Measurements from ENCODE around the gene GPR82. TPM values are rescaled to one million over a fixed set of nuclear protein-coding genes. Genes with fewer than 3 reads are reported as not detected.

The GPR82 gene
- total RNA-seq, 2 experiments from 2014 or later, result 0.37 to 0.53 TPM

GRCh38 chrX:41720125-41720779 is 3.7 kb upstream of the GPR82 start:
- peak; percentile 97 for ATAC-seq
- POLR2A ChIA-PET, result interaction anchor here (0.6 to 1.0 kb wide), 2 partner anchors 26 to 1699 kb away, joined by 3 to 4 read pairs; no protein-coding TSS in a partner anchor
- peak overlapping the region; percentile 64 for H3K27ac Mint-ChIP-seq

DNA sequence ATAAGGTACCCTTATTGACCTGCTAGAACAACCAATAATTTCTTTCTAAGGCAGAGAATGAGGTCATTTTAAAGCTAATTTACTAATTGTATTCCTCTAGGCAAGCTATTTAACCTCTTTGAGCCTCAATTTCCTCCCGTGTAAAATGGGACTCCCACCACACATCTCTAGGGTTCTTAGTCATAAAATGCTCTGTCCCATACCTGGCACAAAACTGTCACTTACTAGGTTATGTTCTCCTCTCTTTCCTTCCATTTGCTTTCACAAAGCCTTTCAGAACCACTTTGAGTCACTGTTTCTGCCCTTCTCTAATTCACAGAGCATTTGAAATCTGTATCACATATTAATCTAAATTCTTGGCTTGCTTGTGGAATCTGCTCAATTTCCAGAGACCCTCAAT is 2.4 kb upstream of the GPR82 start:
- H3K36me3 Mint-ChIP-seq (ENCODE audit: low read depth), result peaks cover 52% of the 10 kb centered on the region
- H3K27me3 Mint-ChIP-seq (ENCODE audit: low read depth), result no peaks in the 10 kb centered on the region
- no peak for DNase-seq
- POLR2A ChIA-PET, result no interaction called here
- H3K9me3 Mint-ChIP-seq (ENCODE audit: insufficient read depth), result peaks cover 4% of the 10 kb centered on the region
- peak overlapping the region; percentile 46 for H3K27ac Mint-ChIP-seq
- H3K4me1 Mint-ChIP-seq (ENCODE audit: low read depth), result peaks cover 58% of the 10 kb centered on the region
- CTCF ChIA-PET, result no interaction called here
- no peak overlapping the region for H3K4me3 Mint-ChIP-seq
- no peak for ATAC-seq

More at GRCh38 chrX:41720125-41720779, 3.7 kb upstream of the GPR82 start:
- Mint-ChIP-seq H3K4me1 (ENCODE audit: low read depth) (peaks cover 59% of the 10 kb centered on the region), H3K27me3 (ENCODE audit: low read depth) (no peaks in the 10 kb centered on the region), H3K4me3 (no peak overlapping the region), H3K9me3 (ENCODE audit: insufficient read depth) (peaks cover 4% of the 10 kb centered on the region), H3K36me3 (ENCODE audit: low read depth) (peaks cover 62% of the 10 kb centered on the region)
- DNase-seq, result peak; percentile 81
- CTCF ChIA-PET, result interaction anchor here (0.8 to 1.6 kb wide), 4 partner anchors 11 to 163 kb away, joined by 3 to 4 read pairs (median 4); no protein-coding TSS in a partner anchor

DNA sequence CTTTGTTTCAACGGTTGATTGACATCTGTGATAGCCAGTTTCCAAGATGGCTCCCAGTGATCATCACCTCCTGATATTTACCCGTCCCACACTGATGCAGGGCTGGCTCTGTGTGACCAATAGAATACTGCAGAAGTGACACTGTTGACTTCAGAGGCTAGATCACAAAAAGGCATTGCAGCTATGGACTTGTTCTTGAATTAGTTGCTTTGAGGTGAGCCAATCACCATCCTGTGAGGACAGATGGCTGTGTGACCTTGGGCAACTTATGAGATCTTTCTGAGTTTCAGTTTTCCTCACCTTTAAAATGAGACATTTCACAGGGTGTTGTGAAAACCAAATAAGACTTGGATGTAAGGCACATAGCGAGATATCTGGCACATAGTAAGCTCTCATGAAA is 1.8 kb upstream of the GPR82 start:
- H3K27ac Mint-ChIP-seq, result peak overlapping the region; percentile 66

GRCh38 chrX:41722816-41723618 is 964 bp upstream of the GPR82 start:
- Mint-ChIP-seq H3K36me3 (ENCODE audit: low read depth) (peaks cover 46% of the 10 kb centered on the region), H3K4me1 (ENCODE audit: low read depth) (peaks cover 54% of the 10 kb centered on the region), H3K4me3 (no peak overlapping the region), H3K27ac (peak overlapping the region; percentile 46), H3K27me3 (ENCODE audit: low read depth) (no peaks in the 10 kb centered on the region), H3K9me3 (ENCODE audit: insufficient read depth) (peaks cover 4% of the 10 kb centered on the region)
- ATAC-seq, result no peak
- CTCF ChIA-PET, result no interaction called here
- POLR2A ChIA-PET, result no interaction called here
- no peak for DNase-seq

More for the DNA sequence above, 1.8 kb upstream of the GPR82 start:
- H3K4me3 Mint-ChIP-seq, result no peak overlapping the region
- ATAC-seq (no peak), DNase-seq (no peak)
- H3K9me3 Mint-ChIP-seq (ENCODE audit: insufficient read depth), result peaks cover 4% of the 10 kb centered on the region
- peaks cover 50% of the 10 kb centered on the region for H3K36me3 Mint-ChIP-seq (ENCODE audit: low read depth)
- ChIA-PET POLR2A (no interaction called here), CTCF (interaction anchor here (0.5 kb wide), 1 partner anchor 10 kb away, joined by 3 read pairs; no protein-coding TSS in a partner anchor)
- H3K4me1 Mint-ChIP-seq (ENCODE audit: low read depth), result peaks cover 54% of the 10 kb centered on the region
- H3K27me3 Mint-ChIP-seq (ENCODE audit: low read depth), result no peaks in the 10 kb centered on the region

- H3K9me3 Mint-ChIP-seq (ENCODE audit: insufficient read depth), result no peaks in the 10 kb centered on the region
- peaks cover 29% of the 10 kb centered on the region for H3K4me1 Mint-ChIP-seq (ENCODE audit: low read depth)
- CTCF ChIA-PET, result no interaction called here
- no peak overlapping the region for H3K27ac Mint-ChIP-seq
- peaks cover 18% of the 10 kb centered on the region for H3K36me3 Mint-ChIP-seq (ENCODE audit: low read depth)
- no peak for ATAC-seq
- no peak overlapping the region for H3K4me3 Mint-ChIP-seq
- no peaks in the 10 kb centered on the region for H3K27me3 Mint-ChIP-seq (ENCODE audit: low read depth)
- DNase-seq, result no peak
- POLR2A ChIA-PET, result no interaction called here
Observed at GRCh38 chrX:41728125-41728524, 4.1 kb downstream of the GPR82 start.

GRCh38 chrX:41730081-41730480 is 6.1 kb downstream of the GPR82 start:
- no peak for DNase-seq
- peaks cover 18% of the 10 kb centered on the region for H3K36me3 Mint-ChIP-seq (ENCODE audit: low read depth)
- ChIA-PET POLR2A (interaction anchor here (0.6 kb wide), 1 partner anchor 390 kb away, joined by 4 read pairs; no protein-coding TSS in a partner anchor), CTCF (interaction anchor here (1.2 kb wide), 1 partner anchor 24 kb away, joined by 3 read pairs; no protein-coding TSS in a partner anchor)
- no peaks in the 10 kb centered on the region for H3K27me3 Mint-ChIP-seq (ENCODE audit: low read depth)
- H3K9me3 Mint-ChIP-seq (ENCODE audit: insufficient read depth), result no peaks in the 10 kb centered on the region
- no peak overlapping the region for H3K27ac Mint-ChIP-seq
- H3K4me3 Mint-ChIP-seq, result no peak overlapping the region
- ATAC-seq, result no peak
- H3K4me1 Mint-ChIP-seq (ENCODE audit: low read depth), result peaks cover 29% of the 10 kb centered on the region

GRCh38 chrX:41732260-41732659 is 8.3 kb downstream of the GPR82 start:
- H3K27me3 Mint-ChIP-seq (ENCODE audit: low read depth), result no peaks in the 10 kb centered on the region
- DNase-seq (no peak), ATAC-seq (no peak)
- POLR2A ChIA-PET, result no interaction called here
- CTCF ChIA-PET, result interaction anchor here (0.6 to 1.5 kb wide), 4 partner anchors 10 to 389 kb away, joined by 3 read pairs; no protein-coding TSS in a partner anchor
- H3K4me1 Mint-ChIP-seq (ENCODE audit: low read depth), result peaks cover 38% of the 10 kb centered on the region
- H3K9me3 Mint-ChIP-seq (ENCODE audit: insufficient read depth), result no peaks in the 10 kb centered on the region
- no peak overlapping the region for H3K4me3 Mint-ChIP-seq
- peaks cover 18% of the 10 kb centered on the region for H3K36me3 Mint-ChIP-seq (ENCODE audit: low read depth)
- peak overlapping the region; percentile 48 for H3K27ac Mint-ChIP-seq

- no peaks in the 10 kb centered on the region for H3K27me3 Mint-ChIP-seq (ENCODE audit: low read depth)
- peak overlapping the region; percentile 87 for H3K27ac Mint-ChIP-seq
- ATAC-seq (peak; percentile 67), DNase-seq (peak; percentile 42)
- ChIA-PET POLR2A (no interaction called here), CTCF (no interaction called here)
- H3K4me1 Mint-ChIP-seq (ENCODE audit: low read depth), result peaks cover 41% of the 10 kb centered on the region
- H3K4me3 Mint-ChIP-seq, result peak overlapping the region; percentile 23
- no peaks in the 10 kb centered on the region for H3K9me3 Mint-ChIP-seq (ENCODE audit: insufficient read depth)
- H3K36me3 Mint-ChIP-seq (ENCODE audit: low read depth), result peaks cover 15% of the 10 kb centered on the region
Observed at GRCh38 chrX:41733939-41734338, 10.0 kb downstream of the GPR82 start.

- ATAC-seq, result peak; percentile 40
- no peaks in the 10 kb centered on the region for H3K9me3 Mint-ChIP-seq (ENCODE audit: insufficient read depth)
- peak; percentile 26 for DNase-seq
- no peaks in the 10 kb centered on the region for H3K27me3 Mint-ChIP-seq (ENCODE audit: low read depth)
- H3K4me1 Mint-ChIP-seq (ENCODE audit: low read depth), result peaks cover 41% of the 10 kb centered on the region
- peak overlapping the region; percentile 23 for H3K4me3 Mint-ChIP-seq
- H3K27ac Mint-ChIP-seq, result peak overlapping the region; percentile 87
- H3K36me3 Mint-ChIP-seq (ENCODE audit: low read depth), result peaks cover 15% of the 10 kb centered on the region
- ChIA-PET CTCF (interaction anchor here (1.0 kb wide), 1 partner anchor 25 kb away, joined by 4 read pairs; no protein-coding TSS in a partner anchor), POLR2A (no interaction called here)
Observed at GRCh38 chrX:41734530-41734929, 10.5 kb downstream of the GPR82 start.

DNA sequence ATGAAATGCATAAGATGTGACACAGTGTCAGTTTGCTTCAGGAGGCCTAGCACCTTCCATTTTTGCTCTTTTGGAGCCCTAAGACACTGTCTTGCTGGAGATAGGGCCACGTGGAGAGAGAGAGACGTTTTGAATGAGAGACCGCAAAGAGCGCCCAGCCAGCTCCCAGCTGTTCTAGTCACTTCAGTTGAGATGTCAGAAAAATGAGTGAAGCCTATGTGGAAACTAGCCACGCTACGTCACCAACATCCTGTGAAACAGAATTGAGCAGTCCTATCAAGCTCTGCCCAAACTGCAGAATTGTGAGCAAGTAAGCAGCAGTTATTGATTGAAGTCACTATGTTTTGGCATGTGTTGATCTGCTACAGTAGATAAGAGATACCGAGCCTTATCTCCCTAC is 13.1 kb downstream of the GPR82 start:
- DNase-seq (peak; percentile 73), ATAC-seq (peak; percentile 69)
- no peaks in the 10 kb centered on the region for H3K9me3 Mint-ChIP-seq (ENCODE audit: insufficient read depth)
- peaks cover 41% of the 10 kb centered on the region for H3K4me1 Mint-ChIP-seq (ENCODE audit: low read depth)
- H3K36me3 Mint-ChIP-seq (ENCODE audit: low read depth), result peaks cover 12% of the 10 kb centered on the region
- H3K27me3 Mint-ChIP-seq (ENCODE audit: low read depth), result no peaks in the 10 kb centered on the region
- CTCF ChIA-PET, result interaction anchor here (1.3 kb wide), 1 partner anchor 23 kb away, joined by 3 read pairs; no protein-coding TSS in a partner anchor
- POLR2A ChIA-PET, result no interaction called here
- peak overlapping the region; percentile 78 for H3K27ac Mint-ChIP-seq
- no peak overlapping the region for H3K4me3 Mint-ChIP-seq

DNA sequence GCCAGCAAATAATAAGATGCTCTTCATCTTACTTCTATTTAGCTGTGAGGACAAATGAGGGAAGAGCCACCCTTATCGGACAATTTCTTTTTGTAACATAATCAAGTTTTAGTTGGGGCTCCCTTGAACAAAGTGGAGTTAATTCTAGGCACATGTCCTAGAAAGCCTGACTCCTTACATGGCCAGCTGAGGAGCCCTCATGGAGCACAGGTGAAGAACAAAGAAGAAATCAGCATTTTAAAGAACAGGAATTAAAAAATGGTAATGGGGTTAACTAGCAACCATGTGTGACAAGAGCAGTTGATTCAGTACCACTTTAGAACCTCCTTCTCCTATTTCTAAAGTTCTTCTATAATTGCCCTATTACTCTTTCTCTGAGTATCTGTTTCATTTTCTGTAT is 15.9 kb downstream of the GPR82 start:
- no peak for ATAC-seq
- ChIA-PET CTCF (no interaction called here), POLR2A (no interaction called here)
- Mint-ChIP-seq H3K9me3 (ENCODE audit: insufficient read depth) (no peaks in the 10 kb centered on the region), H3K27ac (no peak overlapping the region), H3K27me3 (ENCODE audit: low read depth) (no peaks in the 10 kb centered on the region), H3K36me3 (ENCODE audit: low read depth) (peaks cover 23% of the 10 kb centered on the region), H3K4me3 (no peak overlapping the region), H3K4me1 (ENCODE audit: low read depth) (peaks cover 35% of the 10 kb centered on the region)
- no peak for DNase-seq

- Mint-ChIP-seq H3K4me1 (ENCODE audit: low read depth) (no peaks in the 10 kb centered on the region), H3K36me3 (ENCODE audit: low read depth) (peaks cover 9% of the 10 kb centered on the region), H3K4me3 (no peak overlapping the region), H3K9me3 (ENCODE audit: insufficient read depth) (no peaks in the 10 kb centered on the region), H3K27me3 (ENCODE audit: low read depth) (no peaks in the 10 kb centered on the region), H3K27ac (no peak overlapping the region)
- ChIA-PET CTCF (interaction anchor here (1.5 kb wide), 1 partner anchor 9 kb away, joined by 4 read pairs; no protein-coding TSS in a partner anchor), POLR2A (no interaction called here)
- DNase-seq (no peak), ATAC-seq (no peak)
Observed at GRCh38 chrX:41750716-41751115, 26.7 kb downstream of the GPR82 start.

All from activated CD8-positive, alpha-beta T cell treated with anti-CD3 and anti-CD28 coated beads, Interleukin-2, amount 10 ng/mL, durations not matched to agents 7 days and 5 days (primary cell).